ENCODE results near the gene RAPGEF2.

- TF ChIP-seq SUZ12 (IDR thresholded peaks at IDR 0.05; ENCODE audit: extremely low read depth, insufficient read depth, insufficient read length) (no peak), YY1 (IDR thresholded peaks at IDR 0.05; ENCODE audit: insufficient read depth, insufficient read length) (no peak)
Observed at GRCh38 chr4:159281771-159282170, 178.9 kb downstream of the RAPGEF2 start.
